GM18526 (cell line): ENCODE data around the gene BRINP1.

ENCODE experiments used
- POLR2A ChIP-seq: IDR thresholded peaks from 3 replicates; pipeline ENCODE4 v1.6.1; 2011; ENCODE audit not compliant: insufficient read length; ENCODE audit errors: extremely low read depth

Gene BRINP1

GRCh38 chr9:119216651-119217331, 152.4 kb downstream of the BRINP1 start:
- TF ChIP-seq POLR2A: no peak

- no peak for TF ChIP-seq POLR2A
These were observed 153.6 kb downstream of the BRINP1 start for GRCh38 chr9:119215651-119216050.

- no peak for TF ChIP-seq POLR2A
These were observed 155.8 kb downstream of the BRINP1 start for GRCh38 chr9:119213471-119213870.

GRCh38 chr9:119197893-119198607, 171.2 kb downstream of the BRINP1 start:
- TF ChIP-seq POLR2A: no peak

- TF ChIP-seq POLR2A: no peak
These were observed 173.7 kb downstream of the BRINP1 start for GRCh38 chr9:119195521-119195920.

GRCh38 chr9:119185298-119185697, 183.9 kb downstream of the BRINP1 start:
- no peak for TF ChIP-seq POLR2A

GRCh38 chr9:119184265-119184936, 184.8 kb downstream of the BRINP1 start:
- no peak for TF ChIP-seq POLR2A

GRCh38 chr9:119181561-119181960, 187.7 kb downstream of the BRINP1 start:
- no peak for TF ChIP-seq POLR2A

GRCh38 chr9:119180897-119181296, 188.3 kb downstream of the BRINP1 start:
- no peak for TF ChIP-seq POLR2A

- no peak for TF ChIP-seq POLR2A
These were observed 189.5 kb downstream of the BRINP1 start for GRCh38 chr9:119179701-119180100.

GRCh38 chr9:119177196-119177595, 192.0 kb downstream of the BRINP1 start:
- no peak for TF ChIP-seq POLR2A

GRCh38 chr9:119175581-119175980, 193.7 kb downstream of the BRINP1 start:
- TF ChIP-seq POLR2A: no peak

GRCh38 chr9:119167876-119168275, 201.4 kb downstream of the BRINP1 start:
- TF ChIP-seq POLR2A: no peak

GRCh38 chr9:119167267-119167666, 202.0 kb downstream of the BRINP1 start:
- TF ChIP-seq POLR2A: no peak

GRCh38 chr9:119166096-119166495, 203.1 kb downstream of the BRINP1 start:
- no peak for TF ChIP-seq POLR2A

- TF ChIP-seq POLR2A: no peak
These were observed 204.1 kb downstream of the BRINP1 start for GRCh38 chr9:119165131-119165530.

- TF ChIP-seq POLR2A: no peak
These were observed 204.5 kb downstream of the BRINP1 start for GRCh38 chr9:119164716-119165115.

- TF ChIP-seq POLR2A: no peak
These were observed 208.7 kb downstream of the BRINP1 start for GRCh38 chr9:119160551-119160950.
